Dendritic cell treated with granulocyte-macrophage colony-stimulating factor and Interleukin-4, amounts not matched to agents 40 ng/mL and 50 ng/mL, for 4 days (primary cell): ENCODE results near the gene ARRB1.

Source experiments
- H3K27ac Mint-ChIP-seq: one replicate; pipeline ENCODE4 v1.8.0; 2022; ENCODE audit warnings: mild to moderate bottlenecking, mixed read lengths
- H3K27me3 Mint-ChIP-seq: one replicate; pipeline ENCODE4 v1.8.0; 2022; ENCODE audit warnings: mild to moderate bottlenecking, mixed read lengths
- H3K36me3 Mint-ChIP-seq: one replicate; pipeline ENCODE4 v1.8.0; 2022; ENCODE audit warnings: low read depth, mixed read lengths
- H3K4me1 Mint-ChIP-seq: one replicate; pipeline ENCODE4 v1.8.0; 2022; ENCODE audit warnings: low read depth, mixed read lengths
- H3K4me3 Mint-ChIP-seq: one replicate; pipeline ENCODE4 v1.8.0; 2022; ENCODE audit warnings: mild to moderate bottlenecking, moderate library complexity, mixed read lengths
- H3K9me3 Mint-ChIP-seq: one replicate; pipeline ENCODE4 v1.8.0; 2022; ENCODE audit warnings: mixed read lengths
- intact Hi-C: fragments of 100-400 bp; cut with micrococcal nuclease; formaldehyde crosslinking; loops from one replicate; pipeline ENCODE4 v1.15.0; 2022

The ARRB1 gene

DNA sequence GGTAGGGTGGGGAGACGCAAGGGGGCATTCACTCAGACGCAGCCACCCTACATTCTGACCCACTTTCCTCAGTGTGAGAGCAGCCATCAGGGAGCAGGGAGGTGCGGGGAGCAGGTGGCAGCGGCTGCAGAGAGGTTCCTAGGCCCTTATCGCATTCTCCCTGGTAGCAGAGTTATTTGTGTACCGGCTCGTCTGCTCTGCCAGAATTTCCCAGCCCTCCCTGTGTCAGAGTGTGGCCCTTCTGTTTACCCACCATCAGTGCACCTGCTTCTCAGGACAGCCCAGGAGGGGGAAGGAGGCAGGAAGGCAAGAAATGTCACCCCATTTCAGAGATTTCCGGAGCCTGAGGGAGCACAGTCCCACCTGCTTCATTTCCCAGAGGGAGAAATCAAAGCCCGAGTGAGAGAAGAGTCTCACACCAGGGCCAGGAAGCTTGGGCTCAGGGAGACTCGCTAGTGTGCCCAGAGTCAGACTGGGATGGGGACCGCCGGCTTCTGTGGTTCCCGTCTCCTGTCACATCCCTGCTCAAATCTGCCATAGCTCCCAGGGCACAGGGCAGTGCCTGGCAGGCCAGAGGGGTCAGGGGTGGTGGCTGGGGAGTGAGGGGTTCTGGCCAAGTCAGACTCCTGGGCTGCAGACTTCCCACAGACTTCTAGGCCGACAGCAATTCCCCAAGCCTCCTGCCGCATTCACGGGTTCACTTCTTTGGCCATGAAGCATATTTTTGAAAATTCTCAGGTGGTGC lies 49.7 kb downstream of the ARRB1 start:
- Mint-ChIP-seq H3K9me3 (no peaks in the 10 kb centered on the region), H3K4me3 (no peak overlapping the region), H3K27me3 (no peaks in the 10 kb centered on the region), H3K36me3 (peaks cover 54% of the 10 kb centered on the region), H3K27ac (no peak overlapping the region), H3K4me1 (peaks cover 39% of the 10 kb centered on the region)
- intact Hi-C loops: no loop called here

GRCh38 chr11:75301131-75301530 lies 50.3 kb downstream of the ARRB1 start:
- Mint-ChIP-seq H3K27ac (no peak overlapping the region), H3K27me3 (no peaks in the 10 kb centered on the region), H3K4me3 (no peak overlapping the region), H3K9me3 (no peaks in the 10 kb centered on the region), H3K4me1 (peaks cover 39% of the 10 kb centered on the region), H3K36me3 (peaks cover 55% of the 10 kb centered on the region)
- intact Hi-C loops: no loop called here

DNA sequence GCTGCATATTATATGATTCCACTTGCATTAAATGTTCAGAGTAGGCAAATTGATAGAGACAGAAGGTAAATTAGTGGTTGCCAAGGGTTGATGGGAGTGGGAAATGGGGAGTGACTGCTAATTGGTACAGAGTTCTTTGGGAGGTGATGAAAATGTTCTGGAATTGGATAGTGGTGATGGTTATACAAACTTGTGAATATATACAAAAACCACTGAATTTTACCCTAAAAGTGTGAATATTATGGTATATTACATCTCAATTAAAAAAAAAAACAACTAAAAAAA lies 52.5 kb downstream of the ARRB1 start:
- H3K27me3 Mint-ChIP-seq: no peaks in the 10 kb centered on the region
- H3K4me1 Mint-ChIP-seq: peaks cover 40% of the 10 kb centered on the region
- no peaks in the 10 kb centered on the region for H3K9me3 Mint-ChIP-seq
- no peak overlapping the region for H3K4me3 Mint-ChIP-seq
- intact Hi-C loops: no loop called here
- peaks cover 58% of the 10 kb centered on the region for H3K36me3 Mint-ChIP-seq
- H3K27ac Mint-ChIP-seq: no peak overlapping the region

- no peaks in the 10 kb centered on the region for H3K27me3 Mint-ChIP-seq
- H3K4me1 Mint-ChIP-seq: peaks cover 43% of the 10 kb centered on the region
- peaks cover 58% of the 10 kb centered on the region for H3K36me3 Mint-ChIP-seq
- H3K27ac Mint-ChIP-seq: no peak overlapping the region
- H3K4me3 Mint-ChIP-seq: no peak overlapping the region
- intact Hi-C loops: no loop called here
- H3K9me3 Mint-ChIP-seq: no peaks in the 10 kb centered on the region
These were observed 53.1 kb downstream of the ARRB1 start for GRCh38 chr11:75298191-75298975.

GRCh38 chr11:75293903-75294302 lies 57.6 kb downstream of the ARRB1 start:
- H3K36me3 Mint-ChIP-seq: peaks cover 80% of the 10 kb centered on the region
- H3K9me3 Mint-ChIP-seq: no peaks in the 10 kb centered on the region
- H3K27me3 Mint-ChIP-seq: no peaks in the 10 kb centered on the region
- H3K4me1 Mint-ChIP-seq: peaks cover 61% of the 10 kb centered on the region
- intact Hi-C loops: no loop called here
- no peak overlapping the region for H3K27ac Mint-ChIP-seq
- no peak overlapping the region for H3K4me3 Mint-ChIP-seq

GRCh38 chr11:75292943-75293342 lies 58.5 kb downstream of the ARRB1 start:
- H3K27ac Mint-ChIP-seq: no peak overlapping the region
- no peaks in the 10 kb centered on the region for H3K9me3 Mint-ChIP-seq
- intact Hi-C loops: no loop called here
- no peak overlapping the region for H3K4me3 Mint-ChIP-seq
- H3K4me1 Mint-ChIP-seq: peaks cover 68% of the 10 kb centered on the region
- no peaks in the 10 kb centered on the region for H3K27me3 Mint-ChIP-seq
- H3K36me3 Mint-ChIP-seq: peaks cover 90% of the 10 kb centered on the region

- no peak overlapping the region for H3K4me3 Mint-ChIP-seq
- H3K9me3 Mint-ChIP-seq: no peaks in the 10 kb centered on the region
- H3K27ac Mint-ChIP-seq: no peak overlapping the region
- H3K4me1 Mint-ChIP-seq: peaks cover 61% of the 10 kb centered on the region
- H3K36me3 Mint-ChIP-seq: peaks cover 98% of the 10 kb centered on the region
- H3K27me3 Mint-ChIP-seq: no peaks in the 10 kb centered on the region
- intact Hi-C loops: no loop called here
These were observed 59.7 kb downstream of the ARRB1 start for GRCh38 chr11:75291741-75292140.

- Mint-ChIP-seq H3K36me3 (peaks cover 98% of the 10 kb centered on the region), H3K27me3 (no peaks in the 10 kb centered on the region), H3K4me3 (no peak overlapping the region), H3K9me3 (no peaks in the 10 kb centered on the region), H3K4me1 (peaks cover 48% of the 10 kb centered on the region), H3K27ac (no peak overlapping the region)
- intact Hi-C loops: loop anchor here (10.0 kb wide), 1 partner anchor 55 kb away; no protein-coding TSS in a partner anchor
These were observed 61.5 kb downstream of the ARRB1 start for GRCh38 chr11:75289919-75290318.

- Mint-ChIP-seq H3K27me3 (no peaks in the 10 kb centered on the region), H3K4me3 (no peak overlapping the region), H3K36me3 (peaks cover 99% of the 10 kb centered on the region), H3K27ac (peak overlapping the region; percentile 5), H3K4me1 (peaks cover 48% of the 10 kb centered on the region), H3K9me3 (no peaks in the 10 kb centered on the region)
- intact Hi-C loops: loop anchor here (10.0 kb wide), 1 partner anchor 55 kb away; no protein-coding TSS in a partner anchor
These were observed 62.0 kb downstream of the ARRB1 start for GRCh38 chr11:75289511-75289760.

- intact Hi-C loops: loop anchor here (10.0 kb wide), 1 partner anchor 57 kb away; no protein-coding TSS in a partner anchor
- H3K27me3 Mint-ChIP-seq: no peaks in the 10 kb centered on the region
- no peak overlapping the region for H3K4me3 Mint-ChIP-seq
- no peaks in the 10 kb centered on the region for H3K9me3 Mint-ChIP-seq
- peaks cover 32% of the 10 kb centered on the region for H3K4me1 Mint-ChIP-seq
- peaks cover 100% of the 10 kb centered on the region for H3K36me3 Mint-ChIP-seq
- no peak overlapping the region for H3K27ac Mint-ChIP-seq
These were observed 63.9 kb downstream of the ARRB1 start for GRCh38 chr11:75287579-75287978.

DNA sequence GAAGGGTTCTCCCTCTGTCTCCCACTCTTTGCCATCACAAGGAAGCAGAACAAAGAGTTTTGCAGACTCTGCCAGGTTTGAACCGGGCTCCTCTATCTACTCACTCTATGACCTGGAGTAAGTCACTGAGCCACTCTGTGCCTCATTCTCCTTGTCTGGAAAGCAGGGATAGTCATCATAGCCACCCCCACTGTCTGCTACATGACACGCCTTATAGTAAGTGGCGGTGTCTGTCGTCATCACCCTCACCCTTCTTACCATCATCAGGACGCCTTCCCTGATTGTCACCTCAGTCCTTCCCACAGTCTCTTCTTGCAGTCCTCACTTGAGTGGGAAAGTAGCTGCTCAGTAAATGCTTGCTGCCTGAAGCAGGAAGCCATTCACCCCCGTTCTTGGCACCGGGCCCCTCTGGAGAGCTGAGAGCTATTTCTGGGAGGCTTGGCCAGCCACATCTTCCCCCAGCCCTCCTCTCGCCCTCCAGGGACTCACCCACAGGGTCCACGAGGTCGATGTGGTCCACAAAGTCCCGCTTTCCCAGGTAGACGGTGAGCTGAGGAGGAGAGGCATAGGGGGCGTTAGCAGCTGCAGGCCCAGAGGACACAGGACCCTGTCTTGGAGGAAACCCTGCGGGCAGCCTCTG lies 64.5 kb downstream of the ARRB1 start:
- intact Hi-C loops: loop anchor here (10.0 kb wide), 1 partner anchor 58 kb away; no protein-coding TSS in a partner anchor
- Mint-ChIP-seq H3K9me3 (no peaks in the 10 kb centered on the region), H3K36me3 (peaks cover 100% of the 10 kb centered on the region), H3K27ac (no peak overlapping the region), H3K4me3 (no peak overlapping the region), H3K27me3 (no peaks in the 10 kb centered on the region), H3K4me1 (peaks cover 26% of the 10 kb centered on the region)

DNA sequence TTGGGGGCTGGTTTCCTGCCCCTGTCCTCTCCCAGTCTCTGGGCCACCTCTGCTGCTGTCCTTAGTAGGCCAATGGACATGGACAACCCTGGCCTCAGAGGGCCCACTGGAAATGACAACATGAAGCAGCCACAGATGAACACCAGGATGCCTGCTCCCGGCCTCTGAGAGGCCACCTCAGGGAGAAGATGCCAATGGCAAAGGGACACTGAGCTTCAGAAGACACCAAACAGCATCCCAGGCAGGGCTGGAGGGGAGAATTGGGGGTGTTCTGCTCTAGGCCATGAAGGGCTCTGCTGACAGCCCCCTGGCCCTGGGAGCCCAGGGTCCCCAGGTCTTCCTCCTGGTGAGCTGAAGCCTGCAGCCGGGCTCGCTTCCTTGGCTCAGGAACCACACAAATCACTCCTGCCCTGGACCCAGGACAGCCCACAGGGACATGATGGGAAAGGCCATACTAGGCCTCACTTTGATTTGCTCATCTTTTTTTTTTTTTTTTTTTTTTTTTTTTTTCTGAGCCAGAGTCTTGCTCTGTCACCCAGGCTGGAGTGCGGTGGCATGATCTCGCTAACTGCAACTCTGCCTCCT lies 65.6 kb downstream of the ARRB1 start:
- Mint-ChIP-seq H3K9me3 (no peaks in the 10 kb centered on the region), H3K4me3 (no peak overlapping the region), H3K27ac (no peak overlapping the region), H3K4me1 (peaks cover 20% of the 10 kb centered on the region), H3K36me3 (peaks cover 100% of the 10 kb centered on the region), H3K27me3 (no peaks in the 10 kb centered on the region)
- intact Hi-C loops: loop anchor here (10.0 kb wide), 1 partner anchor 59 kb away; no protein-coding TSS in a partner anchor

DNA sequence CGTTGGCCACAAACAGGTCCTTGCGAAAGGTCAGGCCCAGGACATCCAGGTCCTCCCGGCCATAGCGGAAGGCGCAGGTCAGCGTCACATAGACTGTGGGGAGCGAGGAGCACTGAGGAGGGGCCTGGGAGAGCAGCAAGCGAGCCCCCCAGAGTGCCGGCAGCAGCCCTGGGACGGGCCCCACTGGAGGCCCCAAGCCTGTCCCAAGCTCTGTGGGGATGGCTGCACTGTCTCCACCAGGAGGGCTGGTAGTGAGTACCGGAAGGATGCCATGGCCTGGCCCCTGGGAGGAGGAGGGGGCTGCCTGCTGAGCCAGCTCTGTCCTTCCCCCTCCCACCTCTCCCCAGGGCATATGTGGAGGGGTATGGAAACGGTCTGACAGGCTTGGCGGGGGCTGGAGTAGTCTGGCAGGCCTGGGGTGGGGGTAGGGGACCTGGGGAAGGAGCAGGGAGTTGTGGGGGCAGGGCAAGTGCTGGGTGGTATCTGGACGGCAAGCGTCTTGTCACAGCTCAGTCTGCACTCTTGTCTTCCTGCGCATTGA lies 68.0 kb downstream of the ARRB1 start:
- Mint-ChIP-seq H3K36me3 (peaks cover 100% of the 10 kb centered on the region), H3K9me3 (no peaks in the 10 kb centered on the region), H3K4me1 (peaks cover 18% of the 10 kb centered on the region), H3K27ac (no peak overlapping the region), H3K4me3 (no peak overlapping the region), H3K27me3 (no peaks in the 10 kb centered on the region)
- intact Hi-C loops: loop anchor here (10.0 kb wide), 1 partner anchor 61 kb away; no protein-coding TSS in a partner anchor
